Measurements from ENCODE around the gene IQCF6.

DNA sequence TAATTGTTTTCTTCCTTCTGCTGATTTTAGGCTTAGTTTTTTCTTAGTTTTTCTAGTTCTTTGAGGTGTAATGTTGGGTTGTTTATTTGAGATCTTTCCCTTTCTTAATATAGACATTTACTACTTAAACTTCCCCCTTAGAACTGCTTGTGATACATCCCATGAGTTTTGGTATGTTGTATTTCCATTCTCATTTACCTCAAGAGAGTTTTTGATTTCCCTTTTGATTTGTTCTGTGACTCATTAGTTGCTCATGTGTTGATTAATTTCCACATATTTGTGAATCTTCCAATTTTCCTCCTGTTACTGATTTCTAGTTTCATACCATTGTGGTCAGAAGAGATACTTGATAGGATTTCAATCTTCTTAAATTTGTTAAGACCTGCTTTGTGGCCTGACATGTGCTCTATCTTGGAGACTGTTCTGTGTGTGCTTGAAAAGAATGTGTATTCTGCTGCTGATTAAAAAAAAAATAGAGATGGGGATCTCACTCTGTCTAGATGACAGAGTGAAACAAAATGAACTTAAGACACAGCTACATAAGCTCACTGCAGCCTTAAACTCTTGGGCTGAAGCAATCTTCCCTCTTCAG lies 49.9 kb downstream of the IQCF6 start:
- no peak for TF ChIP-seq POLR2AphosphoS5 (IDR thresholded peaks at IDR 0.05; ENCODE audit: low read depth, low read length)
- TF ChIP-seq FOXP2 (optimal IDR thresholded peaks at IDR 0.05; ENCODE audit: borderline replicate concordance, extremely low read depth, extremely low read length, insufficient read depth) = no peak
